OCI-LY1 (cell line): ENCODE measurements around the gene CCDC12.

Experiments
- H2AFZ ChIP-seq: fragments of 200-600 bp; sonication (generic), shearing (Covaris generic); 2 replicates; pipeline ENCODE4 v1.6.0; 2014; ENCODE audit warnings: antibody characterized with exemption, mild to moderate bottlenecking, low read length
- H3F3A ChIP-seq: fragments of 200-600 bp; sonication (generic), shearing (Covaris generic); 2 replicates; pipeline ENCODE4 v1.6.0; 2014; ENCODE audit warnings: mild to moderate bottlenecking, antibody characterized with exemption, low read length, moderate library complexity; ENCODE audit not compliant: insufficient read depth
- H3K27ac ChIP-seq: fragments of 200-600 bp; sonication (generic); 2 replicates; pipeline ENCODE4 v1.5.1; 2014; ENCODE audit warnings: low read length, mixed run types, mild to moderate bottlenecking, low read depth; ENCODE audit not compliant: poor library complexity, severe bottlenecking
- H3K27me3 ChIP-seq: fragments of 200-600 bp; sonication (generic); 2 replicates; pipeline ENCODE4 v1.6.0; 2014; ENCODE audit warnings: antibody characterized with exemption, mild to moderate bottlenecking, low read length, moderate library complexity; ENCODE audit not compliant: insufficient read depth
- H3K36me3 ChIP-seq: fragments of 200-600 bp; sonication (generic); 2 replicates; pipeline ENCODE4 v1.6.1; 2014; ENCODE audit warnings: mild to moderate bottlenecking, antibody characterized with exemption, low read length, moderate library complexity, mixed read lengths; ENCODE audit not compliant: insufficient read depth
- H3K4me1 ChIP-seq: fragments of 200-600 bp; sonication (generic); 2 replicates; pipeline ENCODE4 v1.5.1; 2014; ENCODE audit warnings: mild to moderate bottlenecking, low read length, moderate library complexity; ENCODE audit not compliant: insufficient read depth, severe bottlenecking
- H3K4me2 ChIP-seq: fragments of 200-600 bp; sonication (generic), shearing (Covaris generic); 2 replicates; pipeline ENCODE4 v1.6.1; 2014; ENCODE audit warnings: low read length
- H3K4me3 ChIP-seq: fragments of 200-600 bp; sonication (generic); 2 replicates; pipeline ENCODE4 v1.5.1; 2014; ENCODE audit warnings: low read length, low read depth, mild to moderate bottlenecking, mixed read lengths; ENCODE audit not compliant: poor library complexity, severe bottlenecking
- H3K79me2 ChIP-seq: fragments of 200-600 bp; shearing (Covaris generic); 2 replicates; pipeline ENCODE4 v1.6.1; 2016; ENCODE audit warnings: mixed run types, low read length, mixed read lengths; ENCODE audit not compliant: insufficient read depth
- H3K9ac ChIP-seq: fragments of 200-600 bp; sonication (generic), shearing (Covaris generic); 2 replicates; pipeline ENCODE4 v1.6.1; 2014; ENCODE audit warnings: mild to moderate bottlenecking, low read length, mixed read lengths
- H3K9me2 ChIP-seq: fragments of 200-600 bp; sonication (generic), shearing (Covaris generic); 2 replicates; pipeline ENCODE4 v1.6.1; 2014; ENCODE audit warnings: low read depth, mild to moderate bottlenecking, low read length, mixed read lengths
- H3K9me3 ChIP-seq: fragments of 200-600 bp; shearing (Covaris generic); 2 replicates; pipeline ENCODE4 v1.6.1; 2014; ENCODE audit warnings: low read length, mixed read lengths
- H4K20me1 ChIP-seq: fragments of 200-600 bp; sonication (generic), shearing (Covaris generic); 2 replicates; pipeline ENCODE4 v1.6.0; 2016; ENCODE audit warnings: mild to moderate bottlenecking, low read length; ENCODE audit not compliant: insufficient read depth
- EZH2 ChIP-seq: fragments of 200-600 bp; sonication (generic), shearing (Covaris generic); IDR thresholded peaks from 2 replicates; pipeline ENCODE4 v1.8.0; 2017; ENCODE audit warnings: borderline replicate concordance, mixed run types, mild to moderate bottlenecking, antibody characterized with exemption, low read length, moderate library complexity, mixed read lengths
- TF ChIP-seq, protein P1 (sequence below): fragments of 200-600 bp; sonication (generic), shearing (Covaris generic); IDR thresholded peaks from 2 replicates; pipeline ENCODE4 v1.5.1; 2017; ENCODE audit warnings: mild to moderate bottlenecking, antibody characterized with exemption, low read length, moderate library complexity, mixed read lengths

The CCDC12 gene

DNA sequence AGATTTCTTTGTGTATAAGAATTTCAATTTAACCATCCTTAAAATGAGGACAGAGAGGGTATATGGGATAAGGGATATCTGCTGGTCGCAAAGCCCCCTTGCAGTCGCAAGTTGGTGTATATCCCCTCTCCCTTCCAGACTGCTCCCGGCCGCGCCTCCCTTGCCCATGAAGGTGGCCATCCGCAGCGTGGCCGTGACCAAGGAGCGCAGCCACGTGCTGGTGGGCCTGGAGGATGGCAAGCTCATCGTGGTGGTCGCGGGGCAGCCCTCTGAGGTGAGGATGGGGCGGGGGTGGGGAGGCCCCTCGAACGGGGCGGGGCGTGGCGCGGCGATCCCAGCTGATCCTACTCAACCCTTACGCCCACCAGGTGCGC, 32.3 kb upstream of the CCDC12 start:
- H3K4me2 ChIP-seq: peak overlapping the region; percentile 81
- H3F3A ChIP-seq: no peaks in the 10 kb centered on the region

DNA sequence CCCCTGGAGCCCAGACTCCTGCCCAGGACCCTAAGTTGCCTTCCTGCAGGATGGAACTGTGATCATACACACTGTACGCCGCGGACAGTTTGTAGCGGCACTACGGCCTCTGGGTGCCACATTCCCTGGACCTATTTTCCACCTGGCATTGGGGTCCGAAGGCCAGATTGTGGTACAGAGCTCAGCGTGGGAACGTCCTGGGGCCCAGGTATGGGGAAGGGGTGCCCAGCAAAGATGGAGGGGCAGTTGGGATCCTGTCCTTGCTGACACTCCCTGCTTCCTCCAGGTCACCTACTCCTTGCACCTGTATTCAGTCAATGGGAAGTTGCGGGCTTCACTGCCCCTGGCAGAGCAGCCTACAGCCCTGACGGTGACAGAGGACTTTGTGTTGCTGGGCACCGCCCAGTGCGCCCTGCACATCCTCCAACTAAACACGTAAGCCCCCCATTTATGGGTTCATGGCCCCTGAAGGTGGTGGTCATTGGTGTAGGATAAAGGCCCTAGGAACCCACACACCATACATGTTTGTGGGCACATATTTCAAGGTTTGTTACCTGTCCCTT, 31.8 kb upstream of the CCDC12 start:
- no peaks in the 10 kb centered on the region for H3K9me2 ChIP-seq
- H3K79me2 ChIP-seq: no peaks in the 10 kb centered on the region
- TF ChIP-seq, protein P1, sequence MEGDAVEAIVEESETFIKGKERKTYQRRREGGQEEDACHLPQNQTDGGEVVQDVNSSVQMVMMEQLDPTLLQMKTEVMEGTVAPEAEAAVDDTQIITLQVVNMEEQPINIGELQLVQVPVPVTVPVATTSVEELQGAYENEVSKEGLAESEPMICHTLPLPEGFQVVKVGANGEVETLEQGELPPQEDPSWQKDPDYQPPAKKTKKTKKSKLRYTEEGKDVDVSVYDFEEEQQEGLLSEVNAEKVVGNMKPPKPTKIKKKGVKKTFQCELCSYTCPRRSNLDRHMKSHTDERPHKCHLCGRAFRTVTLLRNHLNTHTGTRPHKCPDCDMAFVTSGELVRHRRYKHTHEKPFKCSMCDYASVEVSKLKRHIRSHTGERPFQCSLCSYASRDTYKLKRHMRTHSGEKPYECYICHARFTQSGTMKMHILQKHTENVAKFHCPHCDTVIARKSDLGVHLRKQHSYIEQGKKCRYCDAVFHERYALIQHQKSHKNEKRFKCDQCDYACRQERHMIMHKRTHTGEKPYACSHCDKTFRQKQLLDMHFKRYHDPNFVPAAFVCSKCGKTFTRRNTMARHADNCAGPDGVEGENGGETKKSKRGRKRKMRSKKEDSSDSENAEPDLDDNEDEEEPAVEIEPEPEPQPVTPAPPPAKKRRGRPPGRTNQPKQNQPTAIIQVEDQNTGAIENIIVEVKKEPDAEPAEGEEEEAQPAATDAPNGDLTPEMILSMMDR: no peak
- H3F3A ChIP-seq: no peaks in the 10 kb centered on the region
- H3K4me1 ChIP-seq: peaks cover 18% of the 10 kb centered on the region
- no peak overlapping the region for H2AFZ ChIP-seq
- no peaks in the 10 kb centered on the region for H4K20me1 ChIP-seq
- H3K4me2 ChIP-seq: peak overlapping the region; percentile 81; the same call in 1 of the 2 replicates
- H3K27me3 ChIP-seq: no peaks in the 10 kb centered on the region
- no peak overlapping the region for H3K27ac ChIP-seq
- H3K4me3 ChIP-seq: peak overlapping the region; percentile 61
- no peaks in the 10 kb centered on the region for H3K9me3 ChIP-seq
- H3K9ac ChIP-seq: no peak overlapping the region; the same call in 1 of the 2 replicates
- H3K36me3 ChIP-seq: peaks cover 45% of the 10 kb centered on the region

More for the DNA sequence above, 32.3 kb upstream of the CCDC12 start:
- Histone ChIP-seq H3K36me3 (peaks cover 41% of the 10 kb centered on the region), H3K9me2 (no peaks in the 10 kb centered on the region), H4K20me1 (no peaks in the 10 kb centered on the region), H3K4me3 (peak overlapping the region; percentile 61), H3K9me3 (no peaks in the 10 kb centered on the region), H3K79me2 (no peaks in the 10 kb centered on the region), H3K27me3 (no peaks in the 10 kb centered on the region), H3K4me1 (peaks cover 19% of the 10 kb centered on the region), H2AFZ (no peak overlapping the region), H3K9ac (peak overlapping the region; percentile 37; the same call in 1 of the 2 replicates), H3K27ac (no peak overlapping the region)
- TF ChIP-seq, protein P1: no peak
- no peak for TF ChIP-seq EZH2

DNA sequence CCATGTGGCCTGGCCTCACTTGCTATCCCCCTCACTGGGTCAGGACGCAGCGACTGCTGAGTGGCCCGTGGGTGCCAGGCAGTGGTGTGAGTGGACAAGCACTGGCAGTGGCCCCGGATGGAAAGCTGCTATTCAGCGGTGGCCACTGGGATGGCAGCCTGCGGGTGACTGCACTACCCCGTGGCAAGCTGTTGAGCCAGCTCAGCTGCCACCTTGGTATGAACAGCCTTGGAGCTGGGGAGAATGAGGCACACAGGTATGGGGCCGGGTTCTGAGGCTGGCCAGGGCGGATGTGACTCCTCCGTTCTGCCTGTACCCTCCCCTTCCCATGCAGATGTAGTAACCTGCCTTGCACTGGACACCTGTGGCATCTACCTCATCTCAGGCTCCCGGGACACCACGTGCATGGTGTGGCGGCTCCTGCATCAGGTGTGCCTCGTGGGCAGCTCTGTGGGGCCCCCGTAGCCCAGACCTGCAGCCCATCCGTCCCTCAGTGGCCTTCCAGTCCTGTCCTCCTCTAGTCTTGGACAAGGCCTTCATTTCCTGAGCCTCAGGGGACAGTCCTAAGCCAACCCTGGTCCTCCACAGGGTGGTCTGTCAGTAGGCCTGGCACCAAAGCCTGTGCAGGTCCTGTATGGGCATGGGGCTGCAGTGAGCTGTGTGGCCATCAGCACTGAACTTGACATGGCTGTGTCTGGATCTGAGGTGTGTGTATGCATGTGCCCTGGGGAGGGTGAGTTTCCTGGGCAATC, 31.1 kb upstream of the CCDC12 start:
- H3K4me1 ChIP-seq: peaks cover 14% of the 10 kb centered on the region
- H3K79me2 ChIP-seq: no peaks in the 10 kb centered on the region
- H3K9ac ChIP-seq: no peak overlapping the region
- no peak overlapping the region for H3K4me3 ChIP-seq
- TF ChIP-seq, protein P1: no peak
- no peak for TF ChIP-seq EZH2
- no peaks in the 10 kb centered on the region for H3K27me3 ChIP-seq
- no peak overlapping the region for H2AFZ ChIP-seq
- no peaks in the 10 kb centered on the region for H3F3A ChIP-seq
- no peaks in the 10 kb centered on the region for H3K9me2 ChIP-seq
- H4K20me1 ChIP-seq: no peaks in the 10 kb centered on the region
- H3K9me3 ChIP-seq: no peaks in the 10 kb centered on the region
- no peak overlapping the region for H3K27ac ChIP-seq
- H3K4me2 ChIP-seq: no peak overlapping the region
- H3K36me3 ChIP-seq: peaks cover 51% of the 10 kb centered on the region
